Muscle of leg (tissue), 11 donors: ENCODE measurements around the gene TAOK3. TPM values are rescaled to one million over a fixed set of nuclear protein-coding genes. Genes with fewer than 3 reads are reported as not detected.

Source experiments
- DNase-seq: peaks from one replicate; pipeline ENCODE4 v3.0.0; 2013
- H3K27ac ChIP-seq: one replicate; pipeline ENCODE4 v1.5.1; 2013; ENCODE audit warnings: mild to moderate bottlenecking, low read length, control low read depth
- H3K27me3 ChIP-seq: one replicate; pipeline ENCODE4 v1.6.1; 2013; ENCODE audit warnings: low read length; ENCODE audit not compliant: control insufficient read depth, insufficient read depth
- H3K36me3 ChIP-seq: one replicate; pipeline ENCODE4 v1.6.1; 2013; ENCODE audit warnings: low read length; ENCODE audit not compliant: control insufficient read depth, insufficient read depth
- H3K4me1 ChIP-seq: one replicate; pipeline ENCODE4 v1.6.1; 2013; ENCODE audit warnings: low read length; ENCODE audit not compliant: control insufficient read depth, insufficient read depth
- H3K4me3 ChIP-seq: one replicate; pipeline ENCODE4 v1.5.1; 2013; ENCODE audit warnings: low read length, control low read depth
- H3K9me3 ChIP-seq: replicated peaks from 2 replicates; pipeline ENCODE4 v1.6.1; 2013; ENCODE audit warnings: low read depth, low read length; ENCODE audit not compliant: control insufficient read depth
- WGBS: methylation state at CpG from one replicate; pipeline ENCODE4 v1.1.5; 2013; ENCODE audit warnings: missing lambda C conversion rate; ENCODE audit not compliant: insufficient coverage; 5-methylcytosine and 5-hydroxymethylcytosine counted together
- polyA plus RNA-seq, 8 donors: library from polyadenylated mRNA; unstranded; fragments of 120-200 nt; gene quantifications; one replicate each; pipeline versions ENCODE4 v1.2.1 to v1.2.3, GENCODE V29; 2013; ENCODE audit warnings: inconsistent platforms in 1 of 8, low replicate concordance in 1 of 8; ENCODE audit not compliant: insufficient read length in 8 of 8, insufficient read depth in 1 of 8
- total RNA-seq: library from RNA; stranded (reverse); fragments of 120-200 nt; gene quantifications from one replicate; pipeline ENCODE4 v1.2.4, GENCODE V29; 2013

Gene TAOK3
- total and polyA plus RNA-seq, 9 donors = 15.2 to 19.0 (median 17.2) TPM

- peaks cover 68% of the 10 kb centered on the region for H3K36me3 ChIP-seq
- 86% methylated on average over 1 of the region's 2 CpGs for WGBS
- peaks cover 2% of the 10 kb centered on the region for H3K4me1 ChIP-seq
- no peaks in the 10 kb centered on the region for H3K27me3 ChIP-seq
- H3K27ac ChIP-seq = no peak overlapping the region
- no peaks in the 10 kb centered on the region for H3K9me3 ChIP-seq
- no peak for DNase-seq
- H3K4me3 ChIP-seq = no peak overlapping the region
These were observed 25.8 kb upstream of the TAOK3 start for GRCh38 chr12:118398524-118398923.

DNA sequence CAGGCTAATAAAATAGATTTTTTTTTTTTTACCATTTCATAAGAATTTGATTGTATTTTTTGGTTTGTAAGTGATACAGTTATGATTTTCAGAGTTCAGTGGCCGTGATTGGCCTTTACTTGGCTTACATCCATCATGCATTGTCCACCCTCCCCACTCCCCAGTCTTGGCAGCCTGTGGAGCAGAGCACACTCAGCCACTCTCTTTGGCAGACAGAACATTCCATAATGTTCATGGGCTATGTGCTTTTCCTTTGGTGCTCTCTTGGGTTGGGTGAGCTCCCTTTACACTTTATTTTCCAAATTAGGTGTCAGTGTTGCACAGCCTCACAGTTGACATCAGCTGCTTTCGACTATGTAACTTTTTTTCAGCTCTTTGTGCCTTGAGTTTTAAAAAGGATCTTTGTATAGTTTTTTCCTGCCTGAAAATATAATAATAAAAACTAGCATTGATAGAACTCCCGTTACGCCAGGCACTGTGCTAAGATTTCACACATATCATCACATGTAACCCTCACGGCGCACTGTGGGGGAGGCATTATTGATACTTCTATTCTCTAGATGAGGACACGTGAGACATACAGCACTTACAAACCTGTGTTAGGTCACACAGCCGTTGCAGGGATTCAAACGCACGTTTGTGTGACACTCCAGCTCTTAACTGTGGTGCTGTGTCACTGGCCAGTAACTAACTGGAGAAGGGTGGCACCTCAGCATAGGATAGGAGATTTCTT is 25.2 kb upstream of the TAOK3 start:
- no peaks in the 10 kb centered on the region for H3K9me3 ChIP-seq
- H3K27ac ChIP-seq = no peak overlapping the region

DNA sequence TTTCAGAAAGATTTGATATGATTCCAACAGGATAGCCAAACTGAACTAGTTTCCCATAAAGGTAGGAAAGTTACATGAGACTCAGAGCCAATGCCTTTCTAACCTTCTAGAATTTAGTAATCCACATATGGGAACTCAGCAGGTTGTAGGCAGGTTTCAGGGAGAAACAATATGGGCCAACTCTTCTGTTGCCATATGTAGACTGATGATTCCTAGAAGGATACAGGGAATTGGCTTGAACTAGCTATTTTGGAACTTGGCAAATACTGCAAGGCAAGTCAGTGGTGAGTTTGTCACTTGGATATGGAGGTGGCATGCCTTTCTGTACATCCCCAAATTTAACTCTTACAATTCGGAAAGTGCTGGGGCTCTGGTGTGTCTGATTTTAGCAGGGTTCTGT is 19.1 kb upstream of the TAOK3 start:
- DNase-seq = no peak
- Histone ChIP-seq H3K4me1 (no peaks in the 10 kb centered on the region), H3K27me3 (no peaks in the 10 kb centered on the region), H3K36me3 (peaks cover 78% of the 10 kb centered on the region), H3K9me3 (no peaks in the 10 kb centered on the region), H3K27ac (no peak overlapping the region), H3K4me3 (no peak overlapping the region)
- WGBS = no CpG with 5 or more reads among the region's 1 CpG

More for the DNA sequence above, 25.2 kb upstream of the TAOK3 start:
- 61% methylated on average over 3 of the region's 10 CpGs for WGBS
- H3K27me3 ChIP-seq = no peaks in the 10 kb centered on the region
- H3K4me3 ChIP-seq = no peak overlapping the region
- H3K36me3 ChIP-seq = peaks cover 67% of the 10 kb centered on the region
- H3K4me1 ChIP-seq = peaks cover 2% of the 10 kb centered on the region
- peak; percentile 59 for DNase-seq

DNA sequence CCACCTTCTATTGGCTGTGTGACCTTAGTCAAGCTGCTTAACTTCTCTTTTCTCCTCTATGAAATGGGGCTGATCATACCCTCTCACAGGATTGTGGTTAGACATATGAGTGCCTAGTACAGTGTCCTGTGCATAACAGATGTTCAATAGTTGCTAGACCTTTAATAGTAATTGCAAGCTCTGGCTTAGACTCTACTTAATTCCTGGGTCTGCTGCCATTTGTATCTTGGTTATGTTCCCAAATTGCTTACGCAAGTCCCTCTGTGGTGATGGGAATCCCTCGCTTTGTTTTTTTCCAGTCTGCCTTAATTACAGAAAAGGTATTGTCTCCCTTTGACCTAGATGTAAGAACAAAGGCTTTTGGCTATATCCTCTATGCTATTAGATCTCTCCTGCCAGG is 18.7 kb upstream of the TAOK3 start:
- Histone ChIP-seq H3K27me3 (no peaks in the 10 kb centered on the region), H3K27ac (no peak overlapping the region), H3K4me1 (no peaks in the 10 kb centered on the region), H3K4me3 (no peak overlapping the region), H3K9me3 (no peaks in the 10 kb centered on the region), H3K36me3 (peaks cover 75% of the 10 kb centered on the region)
- 71% methylated on average over 1 of the region's 2 CpGs for WGBS
- peak; percentile 30 for DNase-seq

DNA sequence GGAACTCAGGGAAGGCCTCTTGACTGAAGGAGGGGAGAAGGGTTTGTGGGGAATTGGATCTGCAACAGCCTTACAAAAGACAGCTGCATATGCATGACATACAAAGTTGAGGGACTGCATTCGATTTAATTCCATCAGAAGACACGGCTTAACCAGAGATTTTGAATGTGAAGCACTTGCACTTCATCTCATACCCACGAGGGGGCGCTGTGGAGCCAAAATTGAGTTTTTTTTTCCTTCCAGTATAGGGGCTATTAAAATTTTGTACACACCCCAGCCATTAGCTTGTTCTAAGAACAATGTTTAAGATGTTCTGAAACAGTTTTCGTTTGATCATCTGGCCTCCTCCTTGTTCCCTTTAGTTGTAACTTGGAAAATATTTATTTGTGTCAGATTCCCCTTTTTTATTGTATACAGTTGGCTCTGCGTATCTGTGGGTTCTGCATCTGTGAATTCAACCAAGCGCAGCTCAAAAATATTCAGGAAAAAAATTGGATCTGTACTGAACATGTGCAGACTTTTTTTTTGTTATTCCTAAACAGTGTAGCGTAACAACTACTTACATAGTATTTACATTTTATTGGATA is 5.3 kb upstream of the TAOK3 start:
- H3K36me3 ChIP-seq = peaks cover 30% of the 10 kb centered on the region
- H3K4me1 ChIP-seq = peaks cover 28% of the 10 kb centered on the region
- H3K4me3 ChIP-seq = peak overlapping the region; percentile 76
- peak overlapping the region; percentile 80 for H3K27ac ChIP-seq
- WGBS = no CpG with 5 or more reads among the region's 8 CpGs
- peak; percentile 86 for DNase-seq
- no peaks in the 10 kb centered on the region for H3K27me3 ChIP-seq
- H3K9me3 ChIP-seq = no peaks in the 10 kb centered on the region

GRCh38 chr12:118377021-118377883 is 4.5 kb upstream of the TAOK3 start:
- Histone ChIP-seq H3K4me3 (peak overlapping the region; percentile 76), H3K36me3 (peaks cover 26% of the 10 kb centered on the region), H3K27me3 (no peaks in the 10 kb centered on the region), H3K9me3 (no peaks in the 10 kb centered on the region), H3K27ac (peak overlapping the region; percentile 80), H3K4me1 (peaks cover 28% of the 10 kb centered on the region)
- DNase-seq = peak; percentile 33
- 1% methylated on average over 8 of the region's 22 CpGs for WGBS

- H3K27me3 ChIP-seq = peaks cover 7% of the 10 kb centered on the region
- H3K36me3 ChIP-seq = peaks cover 17% of the 10 kb centered on the region
- peaks cover 34% of the 10 kb centered on the region for H3K4me1 ChIP-seq
- H3K9me3 ChIP-seq = no peaks in the 10 kb centered on the region
- WGBS = under 1% methylated on average over 71 of the region's 102 CpGs
- H3K27ac ChIP-seq = peak within 1 kb of the TSS; percentile 87
- DNase-seq = peak; percentile 92
- peak within 1 kb of the TSS; percentile 76 for H3K4me3 ChIP-seq
These were observed 3.6 kb upstream of the TAOK3 start, which contains the start of gene SUDS3 for GRCh38 chr12:118376089-118377020. SUDS3 (plus strand) TSS chr12:118376555; CDS start chr12:118376692, 137 bp downstream.

DNA sequence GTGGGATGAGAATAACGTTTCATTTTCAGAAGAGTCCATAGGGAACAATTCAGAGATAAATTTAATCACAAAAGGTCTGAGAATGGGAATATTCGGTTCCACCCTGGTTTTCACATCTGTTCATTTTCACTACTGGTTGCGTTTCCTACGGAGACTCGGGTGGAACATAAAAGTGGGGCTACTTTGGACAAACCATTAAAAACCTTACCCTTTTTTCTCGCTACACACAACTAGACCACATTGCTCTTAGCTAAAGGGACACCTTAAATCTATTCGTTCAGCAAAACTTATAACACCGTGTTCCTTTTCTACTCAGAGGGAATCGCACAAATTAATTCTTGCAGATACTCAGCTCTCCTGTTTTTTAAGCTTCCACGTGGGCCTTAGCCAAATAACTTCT is 2.6 kb upstream of the TAOK3 start:
- Histone ChIP-seq H3K27me3 (peaks cover 13% of the 10 kb centered on the region), H3K4me1 (peaks cover 37% of the 10 kb centered on the region), H3K4me3 (peak overlapping the region; percentile 76), H3K9me3 (no peaks in the 10 kb centered on the region), H3K36me3 (peaks cover 10% of the 10 kb centered on the region), H3K27ac (peak overlapping the region; percentile 87)
- 63% methylated on average over 5 of the region's 10 CpGs for WGBS
- no peak for DNase-seq

- Histone ChIP-seq H3K4me1 (peaks cover 37% of the 10 kb centered on the region), H3K4me3 (no peak overlapping the region), H3K27me3 (peaks cover 14% of the 10 kb centered on the region), H3K36me3 (peaks cover 9% of the 10 kb centered on the region), H3K27ac (peak overlapping the region; percentile 32), H3K9me3 (no peaks in the 10 kb centered on the region)
- WGBS = no CpG with 5 or more reads among the region's 5 CpGs
- peak; percentile 56 for DNase-seq
These were observed 2.2 kb upstream of the TAOK3 start for GRCh38 chr12:118374909-118375308.
